Measurements from ENCODE around the gene WFDC10A.
"Not testable (repeated sequence)": the region's sequence is repeated elsewhere in the genome, so short reads cannot be mapped to it uniquely, and the experiment has no call there.

WFDC10A gene

GRCh38 chr20:45649312-45649863, 19.8 kb downstream of the WFDC10A start:
- no peak overlapping the region for H3K27ac ChIP-seq
- no peak for TF ChIP-seq ZFX (IDR thresholded peaks at IDR 0.05; ENCODE audit: borderline replicate concordance)
- TF ChIP-seq, protein P1, sequence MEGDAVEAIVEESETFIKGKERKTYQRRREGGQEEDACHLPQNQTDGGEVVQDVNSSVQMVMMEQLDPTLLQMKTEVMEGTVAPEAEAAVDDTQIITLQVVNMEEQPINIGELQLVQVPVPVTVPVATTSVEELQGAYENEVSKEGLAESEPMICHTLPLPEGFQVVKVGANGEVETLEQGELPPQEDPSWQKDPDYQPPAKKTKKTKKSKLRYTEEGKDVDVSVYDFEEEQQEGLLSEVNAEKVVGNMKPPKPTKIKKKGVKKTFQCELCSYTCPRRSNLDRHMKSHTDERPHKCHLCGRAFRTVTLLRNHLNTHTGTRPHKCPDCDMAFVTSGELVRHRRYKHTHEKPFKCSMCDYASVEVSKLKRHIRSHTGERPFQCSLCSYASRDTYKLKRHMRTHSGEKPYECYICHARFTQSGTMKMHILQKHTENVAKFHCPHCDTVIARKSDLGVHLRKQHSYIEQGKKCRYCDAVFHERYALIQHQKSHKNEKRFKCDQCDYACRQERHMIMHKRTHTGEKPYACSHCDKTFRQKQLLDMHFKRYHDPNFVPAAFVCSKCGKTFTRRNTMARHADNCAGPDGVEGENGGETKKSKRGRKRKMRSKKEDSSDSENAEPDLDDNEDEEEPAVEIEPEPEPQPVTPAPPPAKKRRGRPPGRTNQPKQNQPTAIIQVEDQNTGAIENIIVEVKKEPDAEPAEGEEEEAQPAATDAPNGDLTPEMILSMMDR (IDR thresholded peaks at IDR 0.05), result no peak

DNA sequence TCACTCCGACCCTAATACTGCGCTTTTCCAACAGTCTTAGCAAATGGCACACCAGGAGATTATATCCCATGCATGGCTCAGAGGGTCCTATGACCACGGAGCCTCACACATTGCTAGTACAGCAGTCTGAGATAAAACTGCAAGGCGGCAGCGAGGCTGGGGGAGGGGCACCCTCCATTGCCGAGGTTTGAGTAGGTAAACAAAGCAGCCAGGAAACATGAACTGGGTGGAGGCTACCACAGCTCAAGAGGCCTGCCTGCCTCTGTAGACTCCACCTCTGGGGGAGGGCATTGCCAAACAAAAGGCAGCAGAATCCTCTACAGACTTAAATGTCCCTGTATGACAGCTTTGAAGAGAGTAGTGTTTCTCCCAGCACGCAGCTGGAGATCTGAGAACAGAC, 22.2 kb downstream of the WFDC10A start:
- H3K27ac ChIP-seq, result not testable (repeated sequence)

DNA sequence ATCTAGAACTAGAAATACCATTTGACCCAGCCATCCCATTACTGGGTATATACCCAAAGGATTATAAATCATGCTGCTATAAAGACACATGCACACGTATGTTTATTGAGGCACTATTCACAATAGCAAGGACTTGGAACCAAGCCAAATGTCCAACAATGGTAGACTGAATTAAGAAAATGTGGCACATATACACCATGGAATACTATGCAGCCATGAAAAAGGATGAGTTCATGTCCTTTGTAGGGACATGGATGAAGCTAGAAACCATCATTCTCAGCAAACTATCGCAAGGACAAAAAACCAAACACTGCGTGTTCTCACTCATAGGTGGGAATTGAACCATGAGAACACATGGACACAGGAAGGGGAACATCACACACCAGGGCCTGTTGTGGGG, 27.5 kb downstream of the WFDC10A start:
- not testable (repeated sequence) for H3K27ac ChIP-seq

- no peak for TF ChIP-seq ZFX (IDR thresholded peaks at IDR 0.05; ENCODE audit: borderline replicate concordance)
- TF ChIP-seq, protein P1 (IDR thresholded peaks at IDR 0.05), result no peak
- H3K27ac ChIP-seq, result no peak within 1 kb of the TSS
These were observed 40.6 kb downstream of the WFDC10A start, which contains the start of gene WFDC11 for GRCh38 chr20:45670139-45670538. TSS of gene WFDC11 (minus strand) at chr20:45670239. CDS start at chr20:45650600, 19,639 bp downstream.

GRCh38 chr20:45672765-45673164, 43.2 kb downstream of the WFDC10A start:
- TF ChIP-seq, protein P1 (IDR thresholded peaks at IDR 0.05), result no peak
- TF ChIP-seq ZFX (IDR thresholded peaks at IDR 0.05; ENCODE audit: borderline replicate concordance), result no peak
- no peak overlapping the region for H3K27ac ChIP-seq

DNA sequence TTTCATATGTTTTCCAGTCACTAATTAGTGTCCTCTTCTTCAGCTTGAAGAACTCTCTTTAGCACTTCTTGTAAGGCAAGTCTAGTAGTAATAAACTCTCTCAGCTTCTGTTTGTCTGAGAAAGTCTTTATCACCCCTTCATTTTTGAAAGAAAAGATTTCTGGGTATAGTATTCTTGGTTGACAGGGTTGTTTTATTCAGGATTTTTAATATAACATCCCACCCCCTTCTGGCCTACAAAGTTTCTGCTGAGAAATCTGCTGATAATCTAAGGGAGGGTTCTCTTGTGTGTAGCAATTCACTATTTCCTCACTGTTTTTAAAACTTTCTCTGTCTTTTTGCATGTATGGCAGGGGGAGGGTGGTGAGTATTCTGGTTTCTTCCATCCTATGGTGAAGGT, 50.1 kb downstream of the WFDC10A start:
- TF ChIP-seq, protein P1 (IDR thresholded peaks at IDR 0.05), result no peak
- TF ChIP-seq ZFX (IDR thresholded peaks at IDR 0.05; ENCODE audit: borderline replicate concordance), result no peak
- no peak overlapping the region for H3K27ac ChIP-seq
